Measurements from ENCODE around the gene PEX11G.
"Not testable (repeated sequence)": the region's sequence is repeated elsewhere in the genome, so short reads cannot be mapped to it uniquely, and the experiment has no call there.

PEX11G gene

GRCh38 chr19:7467009-7467989 is 21.5 kb downstream of the PEX11G start:
- DNase-seq (ENCODE audit: low read depth), result no peak

GRCh38 chr19:7463575-7463974 is 25.3 kb downstream of the PEX11G start:
- no peak for DNase-seq (ENCODE audit: low read depth)

- no peak for DNase-seq (ENCODE audit: low read depth)
Observed at GRCh38 chr19:7461841-7462629, 26.8 kb downstream of the PEX11G start.

DNA sequence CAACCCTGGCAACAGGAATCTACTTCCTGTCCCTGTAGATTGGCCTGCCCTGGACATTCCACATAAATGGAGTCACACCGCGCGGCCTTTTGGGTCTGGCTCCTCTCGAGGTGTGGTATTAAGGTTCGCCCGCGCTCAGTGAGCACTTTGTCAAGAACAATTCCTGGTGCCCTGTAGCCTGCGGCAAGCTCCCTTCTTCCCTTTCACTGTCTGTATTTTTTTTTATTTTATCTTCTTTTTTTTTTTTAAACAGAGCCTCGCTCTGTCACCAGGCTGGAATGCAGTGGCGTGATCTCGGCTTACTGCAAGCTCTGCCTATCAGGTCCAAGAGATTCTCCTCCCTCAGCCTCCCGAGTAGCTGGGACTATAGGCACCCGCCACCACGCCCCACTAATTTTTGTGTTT is 28.3 kb downstream of the PEX11G start:
- DNase-seq (ENCODE audit: low read depth), result no peak

DNA sequence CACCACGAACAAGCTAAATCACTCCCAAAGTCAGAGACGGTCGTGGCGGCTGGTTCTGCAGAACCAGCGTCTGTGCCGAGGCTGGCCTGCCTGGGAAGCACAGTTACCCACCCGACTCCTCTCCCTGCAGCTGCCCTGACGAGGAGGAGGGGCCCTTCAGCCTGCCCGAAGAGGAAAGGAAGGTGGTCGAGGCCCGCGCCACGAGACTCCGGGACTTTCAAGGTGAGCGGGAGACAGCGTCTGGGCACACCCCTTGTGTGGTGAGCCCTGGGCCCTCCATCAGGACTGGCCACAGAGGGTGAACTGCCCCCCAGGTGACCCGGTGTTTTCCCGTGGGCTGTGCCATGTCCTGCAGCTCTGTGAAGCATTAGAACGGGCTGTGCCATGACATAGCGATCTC is 29.1 kb downstream of the PEX11G start:
- DNase-seq (ENCODE audit: low read depth), result no peak

DNA sequence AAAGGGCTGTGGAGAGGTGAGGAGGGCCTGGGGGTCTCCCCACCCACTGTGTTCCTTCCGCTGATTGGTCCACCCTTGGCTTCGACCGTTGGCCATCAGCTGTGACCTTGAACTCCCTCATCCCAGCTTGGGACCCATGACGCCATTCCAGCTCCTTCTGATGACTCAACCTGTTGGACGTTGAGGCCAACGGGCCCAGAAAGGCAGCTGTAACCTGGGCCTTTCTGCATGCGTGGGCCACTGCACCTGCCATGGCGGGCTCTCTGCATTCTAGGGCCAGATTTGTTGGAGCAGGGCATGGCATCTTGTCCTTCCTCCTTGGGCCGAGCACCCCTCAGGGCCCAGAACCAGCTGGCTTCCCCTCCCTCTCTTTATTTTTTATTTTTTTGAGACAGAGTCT is 30.2 kb downstream of the PEX11G start:
- DNase-seq (ENCODE audit: low read depth), result no peak

DNA sequence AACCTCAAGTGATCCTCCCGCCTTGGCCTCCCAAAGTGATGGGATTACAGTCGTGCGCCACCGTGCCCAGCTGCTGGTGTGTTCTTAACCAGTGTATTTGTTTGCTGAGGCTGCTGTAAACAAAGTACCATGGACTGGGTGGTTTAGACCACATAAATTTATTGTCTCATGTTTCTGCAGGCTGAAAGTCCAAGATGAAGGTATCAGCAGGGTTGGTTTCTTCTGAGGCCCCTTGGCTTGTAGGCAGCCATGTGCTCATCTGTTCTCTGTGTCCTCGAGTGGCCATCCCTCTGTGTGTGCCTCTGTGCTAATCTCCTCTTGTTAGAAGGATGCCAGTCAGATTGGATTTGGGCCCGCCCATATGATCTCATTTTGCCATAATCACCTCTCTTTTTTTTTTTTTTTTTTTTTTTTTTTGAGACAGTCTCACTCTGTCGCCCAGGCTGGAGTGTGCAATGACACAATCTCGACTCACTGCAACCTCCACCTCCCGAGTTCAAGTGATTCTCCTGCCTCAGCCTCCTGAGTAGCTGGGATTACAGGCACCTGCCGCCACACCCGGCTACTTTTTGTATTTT is 31.8 kb downstream of the PEX11G start:
- no peak for DNase-seq (ENCODE audit: low read depth)

- DNase-seq (ENCODE audit: low read depth), result no peak
Observed at GRCh38 chr19:7455600-7456296, 33.1 kb downstream of the PEX11G start.

- no peak for DNase-seq (ENCODE audit: low read depth)
Observed at GRCh38 chr19:7454998-7455397, 33.8 kb downstream of the PEX11G start.

- no peak for DNase-seq (ENCODE audit: low read depth)
Observed at GRCh38 chr19:7450243-7451223, 38.3 kb downstream of the PEX11G start.

- DNase-seq (ENCODE audit: low read depth), result not testable (repeated sequence)
Observed at GRCh38 chr19:7449391-7450070, 39.3 kb downstream of the PEX11G start.

GRCh38 chr19:7447648-7448047 is 41.2 kb downstream of the PEX11G start:
- no peak for DNase-seq (ENCODE audit: low read depth)

GRCh38 chr19:7445104-7445503 is 43.7 kb downstream of the PEX11G start:
- DNase-seq (ENCODE audit: low read depth), result no peak

GRCh38 chr19:7444042-7444441 is 44.8 kb downstream of the PEX11G start:
- DNase-seq (ENCODE audit: low read depth), result no peak

DNA sequence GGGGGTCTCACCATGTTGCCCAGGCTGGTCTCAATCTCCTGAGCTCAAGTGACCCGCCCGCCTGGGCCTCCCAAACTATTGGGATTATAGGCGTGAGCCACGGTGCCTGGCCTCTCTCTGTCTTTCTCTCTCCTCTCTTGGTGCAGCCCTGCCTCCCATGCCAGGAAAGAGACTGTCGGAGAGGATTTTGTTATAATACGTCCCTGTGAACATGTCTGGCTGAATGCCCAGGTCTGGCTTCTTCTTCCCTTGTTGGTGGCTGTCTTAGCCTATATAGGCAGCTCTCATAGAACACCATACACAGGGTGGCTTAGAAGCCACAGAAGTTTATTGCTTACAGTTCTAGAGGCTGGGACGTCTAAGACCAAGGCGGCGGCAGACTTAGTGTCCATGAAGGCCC is 46.4 kb downstream of the PEX11G start:
- no peak for DNase-seq (ENCODE audit: low read depth)

- no peak for DNase-seq (ENCODE audit: low read depth)
Observed at GRCh38 chr19:7441468-7442146, 47.2 kb downstream of the PEX11G start.

- DNase-seq (ENCODE audit: low read depth), result no peak
Observed at GRCh38 chr19:7440188-7440975, 48.5 kb downstream of the PEX11G start.

- DNase-seq (ENCODE audit: low read depth), result no peak
Observed at GRCh38 chr19:7435586-7435985, 53.2 kb downstream of the PEX11G start.

DNA sequence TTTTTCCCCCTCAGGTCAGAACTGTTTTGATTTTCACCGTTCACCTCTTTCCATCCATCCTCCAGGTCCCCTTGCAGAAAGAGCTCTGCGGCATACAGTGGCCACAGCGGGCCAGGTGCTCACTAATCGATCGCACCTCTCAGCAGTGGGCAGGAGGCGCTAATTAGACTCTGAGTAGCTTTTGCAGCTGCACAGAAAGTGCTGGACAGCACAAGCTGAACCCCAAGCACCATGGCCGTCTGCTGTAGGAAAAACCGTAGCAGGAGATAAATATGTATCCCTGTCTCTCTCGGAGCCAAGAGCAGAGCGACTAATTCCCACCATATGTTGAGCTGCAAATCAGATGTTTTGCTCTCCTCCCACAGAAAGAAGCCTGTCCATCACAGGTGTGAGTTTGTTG is 54.4 kb downstream of the PEX11G start:
- DNase-seq (ENCODE audit: low read depth), result no peak
